NB4 (cell line): ENCODE measurements around the gene DNAH9.

ENCODE experiments used
- CTCF ChIP-seq: IDR thresholded peaks from one replicate; pipeline ENCODE4 v1.5.1; 2012; ENCODE audit warnings: low read depth, low read length
- MYC ChIP-seq: IDR thresholded peaks from 2 replicates; pipeline ENCODE4 v1.6.1; 2011; ENCODE audit warnings: low read depth, low read length
- POLR2A ChIP-seq: IDR thresholded peaks from 2 replicates; pipeline ENCODE4 v1.6.1; 2011; ENCODE audit warnings: mild to moderate bottlenecking; ENCODE audit not compliant: insufficient read length; ENCODE audit errors: extremely low read depth
- TF ChIP-seq, protein P1 (sequence below): IDR thresholded peaks from 2 replicates; pipeline ENCODE4 v1.6.1; 2011; ENCODE audit warnings: low read depth, low read length

- no peak for TF ChIP-seq POLR2A
- TF ChIP-seq, protein P1, sequence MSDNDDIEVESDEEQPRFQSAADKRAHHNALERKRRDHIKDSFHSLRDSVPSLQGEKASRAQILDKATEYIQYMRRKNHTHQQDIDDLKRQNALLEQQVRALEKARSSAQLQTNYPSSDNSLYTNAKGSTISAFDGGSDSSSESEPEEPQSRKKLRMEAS = no peak
- TF ChIP-seq CTCF = no peak
- no peak for TF ChIP-seq MYC
These were observed 197.6 kb downstream of the DNAH9 start for GRCh38 chr17:11795906-11796305.
